IPS-18a (cell line): ENCODE measurements around the gene RAB11FIP4.

ENCODE experiments used
- H3K27ac ChIP-seq: one replicate; pipeline ENCODE4 v1.5.1; 2013; ENCODE audit warnings: low read length
- H3K27me3 ChIP-seq: one replicate; pipeline ENCODE4 v1.6.1; 2013; ENCODE audit warnings: mild to moderate bottlenecking, low read length; ENCODE audit not compliant: control insufficient read depth, insufficient read depth
- H3K36me3 ChIP-seq: one replicate; pipeline ENCODE4 v1.6.1; 2013; ENCODE audit warnings: low read depth, low read length; ENCODE audit not compliant: control insufficient read depth
- H3K4me1 ChIP-seq: one replicate; pipeline ENCODE4 v1.6.1; 2013; ENCODE audit warnings: low read depth, low read length; ENCODE audit not compliant: control insufficient read depth
- H3K4me3 ChIP-seq: one replicate; pipeline ENCODE4 v1.5.1; 2013; ENCODE audit warnings: low read length
- H3K9ac ChIP-seq: one replicate; pipeline ENCODE4 v1.6.1; 2013; ENCODE audit warnings: mild to moderate bottlenecking, low read length, moderate library complexity
- H3K9me3 ChIP-seq: one replicate; pipeline ENCODE4 v1.6.1; 2013; ENCODE audit warnings: low read depth, low read length; ENCODE audit not compliant: control insufficient read depth

RAB11FIP4 gene

DNA sequence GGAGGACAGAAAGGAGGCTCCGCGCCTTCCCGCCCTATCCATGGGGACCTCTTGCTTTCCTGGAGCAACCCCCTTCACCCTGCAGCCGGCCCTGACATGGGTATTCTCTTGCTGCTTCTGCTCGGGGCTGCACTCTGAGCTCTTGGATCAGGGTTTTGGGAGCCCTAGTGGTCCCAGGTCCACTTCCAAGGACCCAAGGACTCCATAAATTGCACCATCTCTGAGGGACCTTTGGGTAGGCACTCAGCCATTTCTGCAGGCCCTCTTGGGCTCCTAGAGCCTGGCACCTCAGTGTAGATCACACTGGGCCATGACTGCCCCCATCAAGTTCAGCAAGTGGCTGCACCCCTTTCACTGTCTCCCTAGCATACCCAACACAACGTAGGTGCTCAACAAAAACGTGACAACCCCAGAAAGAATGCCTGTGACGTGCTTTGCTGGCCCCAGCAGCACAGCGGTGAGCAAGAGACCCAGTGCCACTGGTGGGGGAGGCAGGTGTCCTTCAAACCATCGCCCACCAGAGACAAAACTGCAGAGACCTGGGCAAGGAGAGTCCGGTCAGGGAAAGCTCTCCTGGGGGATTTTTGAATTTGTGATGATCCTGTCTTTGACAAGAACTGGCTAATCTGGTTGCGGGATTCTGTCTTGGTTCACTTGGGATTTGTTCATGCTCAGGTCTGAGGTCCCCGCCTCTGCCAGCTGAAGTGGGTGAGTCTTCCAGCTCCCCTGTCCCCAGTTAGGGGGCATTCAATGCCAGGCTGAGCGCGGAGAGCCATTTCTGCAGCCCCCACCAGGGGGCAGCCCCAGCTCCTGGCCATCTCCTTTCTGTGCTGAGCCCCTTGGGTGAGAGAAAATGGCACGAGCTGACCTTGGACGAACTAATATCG is 2.5 kb upstream of the RAB11FIP4 start:
- peaks cover 41% of the 10 kb centered on the region for H3K27me3 ChIP-seq
- no peak overlapping the region for H3K4me3 ChIP-seq
- no peak overlapping the region for H3K9ac ChIP-seq
- H3K9me3 ChIP-seq = no peaks in the 10 kb centered on the region
- peaks cover 3% of the 10 kb centered on the region for H3K4me1 ChIP-seq
- no peaks in the 10 kb centered on the region for H3K36me3 ChIP-seq
- no peak overlapping the region for H3K27ac ChIP-seq

DNA sequence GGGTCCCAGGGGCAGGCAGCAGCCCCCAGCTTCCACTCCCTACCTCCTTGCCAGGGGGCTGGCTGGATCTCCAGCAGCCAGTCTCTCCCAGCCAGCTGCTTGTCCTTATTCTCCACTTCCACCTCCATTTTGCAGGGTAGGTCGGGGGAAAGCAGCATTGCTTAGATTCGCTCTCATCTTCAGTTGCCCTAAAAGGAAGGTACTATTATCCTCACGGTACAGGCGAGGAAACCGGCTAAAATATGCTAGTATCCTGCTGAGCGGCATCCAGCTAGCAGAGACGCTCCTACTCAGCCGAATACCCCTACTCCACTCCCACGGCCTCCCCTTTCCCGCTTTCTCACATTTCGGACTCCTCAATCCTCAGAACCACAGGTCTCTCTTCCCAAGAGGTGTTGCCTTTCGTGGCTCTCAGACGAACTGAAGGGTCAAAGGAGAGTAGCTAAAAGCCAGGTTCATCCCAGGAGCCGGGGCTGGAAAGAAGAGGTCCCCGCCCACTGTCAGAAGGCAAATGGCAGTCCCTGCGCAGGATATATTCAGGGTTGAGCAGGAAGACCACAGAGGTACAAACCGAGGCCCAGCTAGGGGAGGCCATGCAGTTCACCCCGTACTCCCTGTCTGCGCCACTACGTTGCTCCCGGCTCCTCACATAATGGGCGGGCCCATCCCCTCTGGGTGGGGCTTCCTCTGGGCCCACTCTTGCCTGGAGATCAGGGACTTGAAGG is 1.7 kb upstream of the RAB11FIP4 start:
- Histone ChIP-seq H3K9me3 (no peaks in the 10 kb centered on the region), H3K36me3 (no peaks in the 10 kb centered on the region), H3K4me1 (peaks cover 3% of the 10 kb centered on the region), H3K9ac (no peak overlapping the region), H3K27ac (no peak overlapping the region), H3K4me3 (no peak overlapping the region), H3K27me3 (peaks cover 41% of the 10 kb centered on the region)

DNA sequence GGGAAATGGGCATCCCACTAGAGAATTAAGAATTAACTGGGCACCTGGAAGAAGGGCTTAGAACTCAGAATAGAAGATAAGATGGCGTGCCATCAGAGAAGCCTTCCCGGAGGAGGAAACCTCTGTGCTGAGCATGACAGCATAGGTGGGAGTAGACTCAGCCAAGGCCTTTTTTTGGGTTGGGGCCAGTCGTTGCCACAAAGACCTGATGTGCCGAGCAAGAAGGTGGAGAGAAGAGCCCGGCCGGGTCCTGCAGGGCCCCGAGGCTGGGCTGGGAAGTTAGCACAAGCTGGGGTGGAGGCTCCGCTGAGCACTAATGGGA is 1.1 kb upstream of the RAB11FIP4 start:
- Histone ChIP-seq H3K9ac (no peak overlapping the region), H3K4me3 (no peak overlapping the region), H3K9me3 (no peaks in the 10 kb centered on the region), H3K4me1 (peaks cover 3% of the 10 kb centered on the region), H3K36me3 (no peaks in the 10 kb centered on the region), H3K27me3 (peaks cover 41% of the 10 kb centered on the region), H3K27ac (no peak overlapping the region)

DNA sequence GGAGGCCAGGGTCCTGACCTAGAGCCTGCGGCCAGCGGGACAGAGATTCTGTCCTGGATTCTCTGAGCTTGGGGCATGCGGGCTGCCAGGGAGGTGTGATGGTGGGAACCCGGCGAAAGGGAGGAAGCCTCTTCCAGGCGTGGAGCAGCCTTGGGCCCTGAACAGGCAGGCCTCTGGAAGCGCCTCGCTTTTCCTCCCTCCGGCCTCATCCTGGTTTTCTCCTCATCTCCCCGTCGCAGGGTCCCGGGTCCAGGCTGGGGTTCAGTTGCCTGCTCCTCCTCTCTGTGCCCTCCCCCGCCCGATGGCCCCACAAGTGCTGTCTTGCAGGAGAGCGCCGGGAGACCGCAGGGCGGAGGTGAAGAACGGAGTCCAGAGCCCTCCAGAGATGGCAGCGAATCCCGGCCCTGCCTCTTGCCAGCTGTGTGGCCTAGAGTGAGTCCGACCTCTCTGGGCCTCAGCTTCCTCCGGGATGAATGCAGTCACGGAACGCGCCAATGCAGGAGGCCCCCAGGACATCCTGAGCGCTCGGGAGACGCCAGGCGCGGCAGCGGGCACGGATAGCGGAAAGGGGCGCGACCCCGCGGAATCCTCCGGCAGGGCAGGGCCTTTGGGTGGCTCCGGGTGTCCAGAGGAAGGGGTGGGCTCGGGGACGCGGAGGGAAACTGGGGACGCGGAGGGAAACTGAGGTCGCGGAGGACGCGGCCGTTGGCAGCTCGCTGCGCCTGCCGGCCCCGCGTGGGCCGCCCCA is 553 bp upstream of the RAB11FIP4 start:
- Histone ChIP-seq H3K27me3 (peaks cover 41% of the 10 kb centered on the region), H3K36me3 (no peaks in the 10 kb centered on the region), H3K4me3 (peak overlapping the region; percentile 55), H3K4me1 (peaks cover 3% of the 10 kb centered on the region), H3K9me3 (no peaks in the 10 kb centered on the region), H3K9ac (no peak overlapping the region), H3K27ac (no peak overlapping the region)

DNA sequence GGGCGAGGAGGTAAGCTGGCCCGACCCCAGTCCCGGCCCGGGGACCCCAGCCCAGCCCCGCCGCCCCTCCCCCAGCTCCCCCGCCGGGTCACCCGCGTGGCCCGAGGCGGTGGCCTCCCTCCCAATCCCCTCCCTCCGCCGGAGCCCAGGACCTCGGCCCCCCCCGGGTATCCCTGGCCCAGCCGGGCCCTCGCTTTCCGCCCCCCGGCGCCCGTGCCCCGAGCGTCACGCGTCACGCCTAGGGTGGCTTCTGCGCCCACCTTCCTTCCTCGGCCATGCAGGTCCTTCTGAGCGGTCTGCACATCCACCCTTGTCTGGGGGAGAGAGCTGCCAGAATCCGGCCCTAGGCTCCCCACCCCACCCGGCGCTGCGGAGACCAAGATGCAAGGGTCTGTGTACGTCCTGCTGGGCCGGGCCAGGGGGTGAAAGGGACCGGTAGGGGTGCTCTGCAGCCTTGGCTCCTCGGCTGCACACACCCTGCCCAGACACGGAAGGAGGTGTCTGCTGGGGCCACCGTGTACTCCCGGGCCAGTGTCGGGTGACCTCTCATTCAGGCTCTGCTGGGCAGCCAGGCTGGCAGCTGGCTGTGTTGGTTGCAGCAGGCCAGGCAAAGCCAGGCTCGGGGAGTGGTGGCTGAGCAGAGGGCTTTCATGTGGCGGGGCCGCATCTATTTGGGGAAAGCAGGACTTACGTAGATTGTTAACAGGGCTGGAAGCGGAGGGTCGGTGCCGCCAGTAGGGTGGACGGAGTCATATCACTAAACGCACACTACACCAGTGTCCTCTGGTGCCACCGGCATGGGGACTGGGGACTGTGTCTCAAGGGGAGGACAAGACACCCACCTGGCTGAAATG is 754 bp downstream of the RAB11FIP4 start:
- no peaks in the 10 kb centered on the region for H3K9me3 ChIP-seq
- no peak overlapping the region for H3K9ac ChIP-seq
- H3K27me3 ChIP-seq = peaks cover 41% of the 10 kb centered on the region
- peaks cover 3% of the 10 kb centered on the region for H3K4me1 ChIP-seq
- peak overlapping the region; percentile 32 for H3K4me3 ChIP-seq
- H3K36me3 ChIP-seq = no peaks in the 10 kb centered on the region
- no peak overlapping the region for H3K27ac ChIP-seq

DNA sequence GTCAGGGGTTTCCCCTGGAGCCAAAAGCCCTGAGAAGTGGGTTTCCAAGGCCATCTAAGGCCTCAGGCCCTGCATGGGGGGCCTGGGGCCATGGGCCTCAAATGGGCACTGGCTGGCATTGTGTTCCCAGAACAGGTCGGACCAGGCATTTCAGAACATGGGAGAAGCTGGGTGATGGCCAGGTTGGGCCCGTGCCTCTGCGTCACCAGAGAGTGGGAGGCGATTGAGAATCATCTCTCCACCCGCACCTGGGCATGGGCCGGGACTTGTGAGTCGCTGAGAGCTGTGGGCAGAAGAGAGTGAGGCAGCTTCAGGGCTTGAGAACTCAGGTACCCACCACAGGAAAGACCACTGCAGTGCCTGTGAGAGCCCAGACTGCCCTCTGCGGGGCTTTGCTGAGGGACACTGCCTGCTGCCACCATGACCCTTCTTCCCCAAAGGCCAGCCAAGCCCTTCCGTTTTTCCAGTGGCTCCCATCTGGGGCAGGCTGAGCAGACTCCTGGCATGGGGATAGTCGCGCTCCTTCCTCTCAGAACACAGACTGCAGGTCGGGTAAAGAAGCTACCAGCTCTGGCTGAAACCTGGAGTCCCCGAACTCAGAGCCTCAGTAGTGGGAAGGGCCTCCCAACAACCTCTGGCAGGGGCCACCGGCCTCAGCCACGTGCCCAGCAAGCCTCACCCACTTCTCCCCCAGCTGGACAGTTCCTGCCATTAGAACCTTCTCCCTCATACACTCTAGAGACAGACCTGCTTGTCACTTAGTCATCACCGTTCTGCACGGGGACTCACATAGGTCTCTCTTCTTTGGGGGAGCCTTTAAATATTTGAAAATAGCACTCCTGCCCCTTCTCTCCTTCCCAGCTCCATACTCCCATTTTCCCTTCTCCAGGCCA is 1.6 kb downstream of the RAB11FIP4 start:
- Histone ChIP-seq H3K9me3 (no peaks in the 10 kb centered on the region), H3K27ac (no peak overlapping the region), H3K4me3 (no peak overlapping the region)

DNA sequence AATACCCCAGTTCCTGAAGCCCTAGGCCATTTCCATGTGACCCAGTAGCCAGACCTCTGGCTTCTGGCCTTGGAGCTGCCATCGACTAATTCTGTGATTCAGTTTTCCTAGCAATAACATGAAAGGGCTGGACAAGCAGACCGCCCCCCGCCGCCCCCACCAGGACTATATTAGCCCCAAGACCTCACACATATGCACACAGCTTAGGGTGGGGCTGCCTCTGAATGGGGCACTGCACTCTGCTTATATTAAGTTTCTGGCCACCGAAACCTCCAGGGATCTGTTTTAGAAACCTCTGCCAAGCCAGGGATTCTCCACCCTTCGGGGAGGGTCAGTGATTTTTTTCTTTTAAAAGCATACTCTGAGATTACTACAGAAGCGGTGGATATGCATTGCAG is 2.3 kb downstream of the RAB11FIP4 start:
- Histone ChIP-seq H3K36me3 (no peaks in the 10 kb centered on the region), H3K9ac (no peak overlapping the region), H3K9me3 (no peaks in the 10 kb centered on the region), H3K27me3 (peaks cover 41% of the 10 kb centered on the region), H3K4me3 (no peak overlapping the region), H3K27ac (no peak overlapping the region), H3K4me1 (peaks cover 3% of the 10 kb centered on the region)

More for the DNA sequence above, 1.6 kb downstream of the RAB11FIP4 start:
- Histone ChIP-seq H3K36me3 (no peaks in the 10 kb centered on the region), H3K4me1 (peaks cover 3% of the 10 kb centered on the region), H3K9ac (no peak overlapping the region), H3K27me3 (peaks cover 41% of the 10 kb centered on the region)

DNA sequence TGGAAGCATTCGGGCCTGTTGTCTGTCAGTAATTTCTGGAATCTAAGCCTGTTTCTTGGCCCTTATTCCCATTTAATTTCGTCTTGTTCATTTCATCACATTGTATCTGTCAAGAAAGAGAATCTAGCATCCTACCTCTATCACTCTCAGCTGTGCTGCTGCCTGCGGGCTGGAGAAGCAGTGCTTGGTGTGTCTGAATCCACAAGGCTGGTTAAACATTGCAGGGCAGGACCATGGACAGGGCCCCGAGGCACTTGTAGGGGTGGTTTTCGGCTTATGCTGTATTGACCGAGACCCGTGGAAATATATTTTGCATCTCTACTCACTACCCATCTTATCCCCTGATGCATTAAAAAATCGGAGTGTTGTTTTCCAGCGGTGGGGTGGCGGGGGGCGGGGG is 3.1 kb downstream of the RAB11FIP4 start:
- Histone ChIP-seq H3K27me3 (peaks cover 35% of the 10 kb centered on the region), H3K9ac (no peak overlapping the region), H3K36me3 (no peaks in the 10 kb centered on the region), H3K27ac (no peak overlapping the region), H3K4me1 (peaks cover 2% of the 10 kb centered on the region), H3K9me3 (no peaks in the 10 kb centered on the region), H3K4me3 (no peak overlapping the region)

DNA sequence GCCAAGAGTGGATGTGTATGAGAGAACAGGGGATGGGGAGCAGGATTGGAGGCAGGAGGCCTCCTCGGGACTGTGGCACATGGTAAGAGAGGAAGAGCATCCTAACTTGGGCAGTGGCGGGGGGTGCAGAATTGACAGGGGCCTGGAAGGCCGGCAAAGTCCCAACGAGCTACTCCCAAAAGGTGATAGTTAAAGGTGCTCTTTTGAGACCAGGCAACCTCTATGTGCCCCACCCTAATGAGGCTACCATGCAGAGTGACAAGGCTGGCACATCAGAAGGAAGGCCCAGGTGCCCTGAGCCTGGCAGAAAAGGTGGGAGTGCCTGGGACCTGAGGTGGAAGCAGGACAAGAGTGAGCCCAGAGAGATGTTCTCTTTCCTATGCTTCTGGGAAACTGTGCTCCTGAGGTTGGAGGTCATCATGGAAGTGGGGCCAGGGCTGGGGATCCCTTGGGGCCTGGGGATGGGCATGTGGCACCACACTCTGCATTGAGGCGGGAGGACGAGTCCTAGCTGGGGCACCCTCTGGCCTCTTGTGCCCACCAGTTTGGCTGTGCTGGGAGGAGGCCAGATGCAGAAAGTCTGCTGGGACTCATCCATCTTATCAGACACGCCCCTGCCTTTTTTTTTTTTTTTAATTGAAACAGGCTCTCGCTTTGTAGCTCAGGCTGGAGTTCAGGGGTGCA is 5.9 kb downstream of the RAB11FIP4 start:
- no peaks in the 10 kb centered on the region for H3K36me3 ChIP-seq
- H3K9ac ChIP-seq = no peak overlapping the region
- no peak overlapping the region for H3K4me3 ChIP-seq
- no peaks in the 10 kb centered on the region for H3K9me3 ChIP-seq
- H3K27ac ChIP-seq = no peak overlapping the region
- peaks cover 12% of the 10 kb centered on the region for H3K27me3 ChIP-seq
- H3K4me1 ChIP-seq = no peaks in the 10 kb centered on the region
